Measurements from ENCODE around the gene FGF5.

The FGF5 gene

GRCh38 chr4:80259012-80259411 lies 7.5 kb upstream of the FGF5 start:
- TF ChIP-seq ZBTB7A (IDR thresholded peaks at IDR 0.05; ENCODE audit: low read depth) (no peak), RAD21 (IDR thresholded peaks at IDR 0.05; ENCODE audit: low read depth) (no peak), CREB1 (IDR thresholded peaks at IDR 0.05; ENCODE audit: low read depth) (no peak), TCF12 (IDR thresholded peaks at IDR 0.05; ENCODE audit: low read depth) (no peak), TEAD4 (IDR thresholded peaks at IDR 0.05) (no peak)

DNA sequence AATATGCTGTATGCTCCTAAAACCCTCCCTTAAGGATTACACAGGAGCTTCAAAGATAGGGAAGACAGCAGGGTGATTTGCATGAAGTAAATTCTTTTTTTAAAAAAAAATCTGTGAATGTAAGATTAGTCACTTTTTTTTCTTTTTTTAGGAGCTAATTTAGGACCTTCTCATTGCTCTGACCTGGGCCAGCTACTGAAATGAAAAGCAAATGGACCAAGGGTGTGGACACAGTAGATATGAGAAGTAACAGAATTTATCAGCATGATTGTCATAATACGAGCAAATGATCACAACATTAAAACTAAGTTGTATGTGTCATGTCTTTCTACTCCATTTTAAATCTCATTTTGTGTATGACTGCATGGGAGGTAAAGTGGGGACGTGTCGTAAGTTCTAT lies 6.6 kb upstream of the FGF5 start:
- TF ChIP-seq TEAD4 (IDR thresholded peaks at IDR 0.05) (no peak), MAX (IDR thresholded peaks at IDR 0.05) (no peak), YY1 (IDR thresholded peaks at IDR 0.05; ENCODE audit: low read depth) (no peak), REST (IDR thresholded peaks at IDR 0.05; ENCODE audit: low read depth) (no peak), NFIC (IDR thresholded peaks at IDR 0.05) (no peak), FOXM1 (IDR thresholded peaks at IDR 0.05; ENCODE audit: borderline replicate concordance, low read depth) (no peak), EP300 (IDR thresholded peaks at IDR 0.05; ENCODE audit: borderline replicate concordance) (no peak), CREB1 (IDR thresholded peaks at IDR 0.05; ENCODE audit: low read depth) (no peak), EGR1 (IDR thresholded peaks at IDR 0.05) (no peak), ZBTB7A (IDR thresholded peaks at IDR 0.05; ENCODE audit: low read depth) (no peak), TAF1 (IDR thresholded peaks at IDR 0.05; ENCODE audit: low read depth) (no peak), CEBPB (IDR thresholded peaks at IDR 0.05) (no peak), TCF12 (IDR thresholded peaks at IDR 0.05; ENCODE audit: low read depth) (no peak), RAD21 (IDR thresholded peaks at IDR 0.05; ENCODE audit: low read depth) (no peak)
- TF ChIP-seq, protein P1, sequence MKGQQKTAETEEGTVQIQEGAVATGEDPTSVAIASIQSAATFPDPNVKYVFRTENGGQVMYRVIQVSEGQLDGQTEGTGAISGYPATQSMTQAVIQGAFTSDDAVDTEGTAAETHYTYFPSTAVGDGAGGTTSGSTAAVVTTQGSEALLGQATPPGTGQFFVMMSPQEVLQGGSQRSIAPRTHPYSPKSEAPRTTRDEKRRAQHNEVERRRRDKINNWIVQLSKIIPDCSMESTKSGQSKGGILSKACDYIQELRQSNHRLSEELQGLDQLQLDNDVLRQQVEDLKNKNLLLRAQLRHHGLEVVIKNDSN (IDR thresholded peaks at IDR 0.05), result no peak

GRCh38 chr4:80261989-80262600 lies 4.4 kb upstream of the FGF5 start:
- TF ChIP-seq REST (IDR thresholded peaks at IDR 0.05; ENCODE audit: low read depth), result no peak

DNA sequence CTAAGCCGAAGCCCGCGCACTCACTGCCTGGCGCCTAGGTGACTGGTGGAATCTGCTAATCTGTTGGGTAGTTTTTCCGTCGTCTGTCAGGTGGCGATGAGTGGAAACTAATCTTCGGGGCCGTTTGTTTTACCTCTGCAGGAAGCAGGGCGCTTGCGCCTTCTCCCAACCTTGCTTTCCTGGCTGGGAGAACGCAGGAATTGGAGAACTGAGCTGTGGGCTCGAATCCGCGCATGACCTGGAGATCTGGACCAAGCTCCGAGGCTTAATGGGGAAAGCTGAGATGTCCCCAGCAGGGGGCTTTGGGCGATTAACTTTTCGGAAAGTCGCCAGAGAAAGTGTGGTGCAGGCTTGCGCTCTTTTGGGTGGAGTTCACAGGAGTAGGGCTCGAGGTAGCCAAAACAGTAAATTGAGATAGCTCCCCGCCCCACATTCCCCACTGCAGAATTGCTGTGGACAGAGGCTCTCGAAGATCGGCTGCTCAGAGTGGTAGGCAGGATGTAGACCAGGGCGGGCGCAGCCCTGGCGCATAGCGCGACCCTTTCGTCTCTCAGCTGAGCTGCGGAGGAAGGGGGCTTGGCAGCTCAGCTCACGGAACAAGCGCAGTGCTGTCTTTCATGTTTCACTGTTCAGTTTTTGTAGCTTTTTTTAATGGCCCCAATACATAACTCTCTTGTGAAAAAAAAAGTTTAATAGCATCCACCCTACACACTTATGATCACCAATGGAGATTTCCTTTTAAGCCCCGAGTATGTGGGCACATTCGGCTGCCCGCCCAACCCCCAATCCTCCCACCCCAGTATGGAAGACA lies 2.7 kb upstream of the FGF5 start:
- no peak for TF ChIP-seq REST (IDR thresholded peaks at IDR 0.05; ENCODE audit: low read depth)

- TF ChIP-seq TCF12 (IDR thresholded peaks at IDR 0.05; ENCODE audit: low read depth) (no peak), TEAD4 (IDR thresholded peaks at IDR 0.05) (no peak), TAF1 (IDR thresholded peaks at IDR 0.05; ENCODE audit: low read depth) (no peak), RAD21 (IDR thresholded peaks at IDR 0.05; ENCODE audit: low read depth) (no peak)
Measured at GRCh38 chr4:80264352-80264647, 2.2 kb upstream of the FGF5 start.

GRCh38 chr4:80264825-80265224 lies 1.6 kb upstream of the FGF5 start:
- TF ChIP-seq MAX (IDR thresholded peaks at IDR 0.05) (no peak), RAD21 (IDR thresholded peaks at IDR 0.05; ENCODE audit: low read depth) (no peak), TCF12 (IDR thresholded peaks at IDR 0.05; ENCODE audit: low read depth) (no peak), YY1 (IDR thresholded peaks at IDR 0.05; ENCODE audit: low read depth) (no peak), FOXM1 (IDR thresholded peaks at IDR 0.05; ENCODE audit: borderline replicate concordance, low read depth) (no peak), ZBTB7A (IDR thresholded peaks at IDR 0.05; ENCODE audit: low read depth) (no peak)
- TF ChIP-seq, protein P1 (IDR thresholded peaks at IDR 0.05), result no peak

Measured in Ishikawa (cell line).